HL-60 (cell line): ENCODE data around the gene CROT.

Experiments used
- DNase-seq, 2 experiments: peaks; one replicate each; pipeline ENCODE4 v3.0.0-alpha.2; 2010 to 2020; ENCODE audit warnings: low read depth in 1 of 2, low spot score in 1 of 2
- H3K27ac ChIP-seq: fragments of 250-450 bp; sonication (Bioruptor Pico); replicated peaks from 2 replicates; pipeline ENCODE4 v1.5.1; 2020; ENCODE audit warnings: mild to moderate bottlenecking, moderate library complexity
- H3K27me3 ChIP-seq: fragments of 250-450 bp; sonication (Bioruptor Pico); 2 replicates; pipeline ENCODE4 v1.5.1; 2021; ENCODE audit warnings: mild to moderate bottlenecking, moderate library complexity; ENCODE audit not compliant: insufficient read depth, poor library complexity, severe bottlenecking
- H3K4me3 ChIP-seq: replicated peaks from 2 replicates; pipeline ENCODE4 v1.5.1; 2011; ENCODE audit warnings: mild to moderate bottlenecking, control low read depth, low read length; ENCODE audit not compliant: insufficient read depth
- GABPA ChIP-seq: IDR thresholded peaks from 2 replicates; pipeline ENCODE4 v1.6.1; 2012; ENCODE audit warnings: low read depth
- POLR2AphosphoS5 ChIP-seq: IDR thresholded peaks from 2 replicates; pipeline ENCODE4 v1.6.1; 2012; ENCODE audit warnings: low read depth
- SPI1 ChIP-seq: IDR thresholded peaks from 2 replicates; pipeline ENCODE4 v1.6.1; 2012; ENCODE audit warnings: low read depth, mild to moderate bottlenecking, borderline replicate concordance
- long read RNA-seq: library from polyadenylated mRNA; unstranded; transcript quantifications from one replicate; pipeline ENCODE4 v2.0.0, GENCODE V29; 2020
- TF ChIP-seq, protein P1 (sequence below): IDR thresholded peaks from 2 replicates; pipeline ENCODE4 v1.6.1; 2012; ENCODE audit warnings: low read depth; ENCODE audit not compliant: insufficient replicate concordance
- TF ChIP-seq, protein P2 (sequence below): IDR thresholded peaks from one replicate; pipeline ENCODE4 v1.5.1; 2011; ENCODE audit warnings: low read length, control low read depth, inconsistent platforms; ENCODE audit not compliant: insufficient read depth

The CROT gene, protein sequence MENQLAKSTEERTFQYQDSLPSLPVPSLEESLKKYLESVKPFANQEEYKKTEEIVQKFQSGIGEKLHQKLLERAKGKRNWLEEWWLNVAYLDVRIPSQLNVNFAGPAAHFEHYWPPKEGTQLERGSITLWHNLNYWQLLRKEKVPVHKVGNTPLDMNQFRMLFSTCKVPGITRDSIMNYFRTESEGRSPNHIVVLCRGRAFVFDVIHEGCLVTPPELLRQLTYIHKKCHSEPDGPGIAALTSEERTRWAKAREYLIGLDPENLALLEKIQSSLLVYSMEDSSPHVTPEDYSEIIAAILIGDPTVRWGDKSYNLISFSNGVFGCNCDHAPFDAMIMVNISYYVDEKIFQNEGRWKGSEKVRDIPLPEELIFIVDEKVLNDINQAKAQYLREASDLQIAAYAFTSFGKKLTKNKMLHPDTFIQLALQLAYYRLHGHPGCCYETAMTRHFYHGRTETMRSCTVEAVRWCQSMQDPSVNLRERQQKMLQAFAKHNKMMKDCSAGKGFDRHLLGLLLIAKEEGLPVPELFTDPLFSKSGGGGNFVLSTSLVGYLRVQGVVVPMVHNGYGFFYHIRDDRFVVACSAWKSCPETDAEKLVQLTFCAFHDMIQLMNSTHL
- long read RNA-seq: 0 reads

DNA sequence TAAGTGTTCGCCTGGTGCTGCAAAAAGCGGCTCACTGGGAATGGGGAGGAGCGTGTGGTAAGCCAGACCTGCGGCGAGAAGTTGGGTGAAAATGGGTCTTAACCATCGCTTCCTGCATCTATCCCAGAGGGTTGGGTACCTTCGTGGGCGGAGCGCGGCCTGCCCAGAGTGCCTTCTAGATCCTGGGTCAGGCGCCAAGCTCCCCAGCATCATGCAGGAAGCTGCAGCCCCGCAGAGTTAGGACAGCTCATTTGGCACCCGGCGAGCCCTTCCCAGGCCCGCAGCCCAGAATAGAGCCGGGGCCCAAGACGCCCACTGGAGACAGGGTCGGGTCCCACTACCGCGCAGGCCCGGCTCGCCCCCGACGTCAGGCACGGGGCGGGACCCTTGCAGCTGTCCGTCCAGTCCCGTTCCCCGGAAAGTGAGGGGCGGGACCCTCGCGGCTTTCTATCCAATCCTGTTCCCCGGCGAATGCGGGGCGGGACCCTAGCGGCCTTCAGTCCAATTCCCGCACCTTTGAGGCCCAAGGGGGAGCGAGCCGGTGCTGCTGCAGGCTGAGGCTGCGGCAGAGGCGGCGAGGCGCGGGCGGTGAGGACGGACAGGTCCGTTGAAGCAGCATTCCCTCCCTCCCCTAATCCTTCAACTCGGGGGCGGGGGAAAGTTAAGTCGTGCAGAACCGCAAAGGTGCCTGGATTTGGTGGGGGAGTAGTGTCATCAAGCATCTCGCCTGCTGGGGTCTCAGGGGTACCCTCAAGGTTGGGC is at the start of gene CROT:
TSS of gene CROT (plus strand) at position 499 of the 762 bp plus-strand sequence. CDS start 3,405 bp downstream, outside the sequence.
- TF ChIP-seq SPI1 (no peak), GABPA (no peak), POLR2AphosphoS5 (no peak)
- TF ChIP-seq, protein P1, sequence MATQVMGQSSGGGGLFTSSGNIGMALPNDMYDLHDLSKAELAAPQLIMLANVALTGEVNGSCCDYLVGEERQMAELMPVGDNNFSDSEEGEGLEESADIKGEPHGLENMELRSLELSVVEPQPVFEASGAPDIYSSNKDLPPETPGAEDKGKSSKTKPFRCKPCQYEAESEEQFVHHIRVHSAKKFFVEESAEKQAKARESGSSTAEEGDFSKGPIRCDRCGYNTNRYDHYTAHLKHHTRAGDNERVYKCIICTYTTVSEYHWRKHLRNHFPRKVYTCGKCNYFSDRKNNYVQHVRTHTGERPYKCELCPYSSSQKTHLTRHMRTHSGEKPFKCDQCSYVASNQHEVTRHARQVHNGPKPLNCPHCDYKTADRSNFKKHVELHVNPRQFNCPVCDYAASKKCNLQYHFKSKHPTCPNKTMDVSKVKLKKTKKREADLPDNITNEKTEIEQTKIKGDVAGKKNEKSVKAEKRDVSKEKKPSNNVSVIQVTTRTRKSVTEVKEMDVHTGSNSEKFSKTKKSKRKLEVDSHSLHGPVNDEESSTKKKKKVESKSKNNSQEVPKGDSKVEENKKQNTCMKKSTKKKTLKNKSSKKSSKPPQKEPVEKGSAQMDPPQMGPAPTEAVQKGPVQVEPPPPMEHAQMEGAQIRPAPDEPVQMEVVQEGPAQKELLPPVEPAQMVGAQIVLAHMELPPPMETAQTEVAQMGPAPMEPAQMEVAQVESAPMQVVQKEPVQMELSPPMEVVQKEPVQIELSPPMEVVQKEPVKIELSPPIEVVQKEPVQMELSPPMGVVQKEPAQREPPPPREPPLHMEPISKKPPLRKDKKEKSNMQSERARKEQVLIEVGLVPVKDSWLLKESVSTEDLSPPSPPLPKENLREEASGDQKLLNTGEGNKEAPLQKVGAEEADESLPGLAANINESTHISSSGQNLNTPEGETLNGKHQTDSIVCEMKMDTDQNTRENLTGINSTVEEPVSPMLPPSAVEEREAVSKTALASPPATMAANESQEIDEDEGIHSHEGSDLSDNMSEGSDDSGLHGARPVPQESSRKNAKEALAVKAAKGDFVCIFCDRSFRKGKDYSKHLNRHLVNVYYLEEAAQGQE: no peak
- TF ChIP-seq, protein P2, sequence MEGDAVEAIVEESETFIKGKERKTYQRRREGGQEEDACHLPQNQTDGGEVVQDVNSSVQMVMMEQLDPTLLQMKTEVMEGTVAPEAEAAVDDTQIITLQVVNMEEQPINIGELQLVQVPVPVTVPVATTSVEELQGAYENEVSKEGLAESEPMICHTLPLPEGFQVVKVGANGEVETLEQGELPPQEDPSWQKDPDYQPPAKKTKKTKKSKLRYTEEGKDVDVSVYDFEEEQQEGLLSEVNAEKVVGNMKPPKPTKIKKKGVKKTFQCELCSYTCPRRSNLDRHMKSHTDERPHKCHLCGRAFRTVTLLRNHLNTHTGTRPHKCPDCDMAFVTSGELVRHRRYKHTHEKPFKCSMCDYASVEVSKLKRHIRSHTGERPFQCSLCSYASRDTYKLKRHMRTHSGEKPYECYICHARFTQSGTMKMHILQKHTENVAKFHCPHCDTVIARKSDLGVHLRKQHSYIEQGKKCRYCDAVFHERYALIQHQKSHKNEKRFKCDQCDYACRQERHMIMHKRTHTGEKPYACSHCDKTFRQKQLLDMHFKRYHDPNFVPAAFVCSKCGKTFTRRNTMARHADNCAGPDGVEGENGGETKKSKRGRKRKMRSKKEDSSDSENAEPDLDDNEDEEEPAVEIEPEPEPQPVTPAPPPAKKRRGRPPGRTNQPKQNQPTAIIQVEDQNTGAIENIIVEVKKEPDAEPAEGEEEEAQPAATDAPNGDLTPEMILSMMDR: no peak
- peak within 1 kb of the TSS; percentile 48 for H3K27ac ChIP-seq
- peaks cover 2% of the 10 kb centered on the region for H3K27me3 ChIP-seq
- H3K4me3 ChIP-seq: no peak within 1 kb of the TSS
- peak in 1 of 2 experiments; percentile 87 for DNase-seq

DNA sequence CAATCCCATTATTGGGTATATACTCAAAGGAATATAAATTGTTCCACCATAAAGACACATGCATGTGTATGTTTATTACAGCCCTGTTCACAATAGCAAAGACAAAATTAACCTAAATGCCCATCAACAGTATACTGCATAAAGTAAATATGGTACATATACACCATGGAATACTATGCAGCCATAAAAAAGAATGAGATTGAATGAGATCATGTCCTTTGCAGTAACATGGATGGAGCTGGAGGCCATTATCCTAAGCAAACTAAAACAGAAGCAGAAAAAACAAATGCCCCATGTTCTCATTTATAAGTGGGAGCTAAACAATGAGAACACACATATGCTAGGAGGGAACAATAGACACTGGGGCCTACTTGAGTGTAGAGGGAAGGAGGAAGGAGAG is 44.7 kb upstream of the CROT start:
- Histone ChIP-seq H3K27me3 (no peaks in the 10 kb centered on the region), H3K4me3 (no peak overlapping the region), H3K27ac (no peak overlapping the region)
- TF ChIP-seq SPI1: no peak
- TF ChIP-seq GABPA: no peak
- TF ChIP-seq, protein P2: no peak
- TF ChIP-seq, protein P1: no peak
- no peak for TF ChIP-seq POLR2AphosphoS5
- no peak for DNase-seq

DNA sequence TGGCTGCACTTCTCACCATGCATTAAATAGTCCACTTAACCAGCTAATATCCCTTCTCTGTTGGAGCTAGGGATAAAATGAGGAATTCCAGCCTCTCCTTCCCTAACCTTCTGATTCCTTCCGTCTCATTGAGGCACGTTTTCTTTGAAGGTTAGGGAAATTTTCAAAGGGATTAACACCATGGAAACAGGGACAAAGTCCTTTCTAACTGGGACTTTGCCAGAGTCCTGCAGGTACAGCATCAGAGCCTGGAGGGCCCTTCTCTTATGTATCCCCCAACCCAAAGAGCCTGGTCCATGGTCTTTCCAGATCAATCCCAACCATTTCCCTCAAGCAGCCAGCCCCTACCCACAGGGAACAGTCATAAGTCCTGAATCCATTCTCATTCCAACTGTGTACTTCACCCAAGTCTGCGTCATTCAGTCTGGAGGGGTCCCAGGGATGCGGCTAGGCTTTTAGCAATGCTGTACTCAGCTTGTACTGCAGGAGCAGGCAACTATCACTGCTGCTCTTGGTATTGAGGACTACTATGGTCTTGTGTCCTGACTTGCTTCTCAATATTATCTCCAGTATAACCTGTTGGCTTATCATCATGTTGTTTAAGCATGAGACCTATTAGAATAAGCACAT is 34.6 kb upstream of the CROT start:
- no peak for DNase-seq
- Histone ChIP-seq H3K4me3 (no peak overlapping the region), H3K27me3 (no peaks in the 10 kb centered on the region), H3K27ac (no peak overlapping the region)
- TF ChIP-seq, protein P1: no peak
- TF ChIP-seq, protein P2: no peak
- no peak for TF ChIP-seq GABPA
